GM12878 (cell line): ENCODE results near the gene RNF38. TPM values are rescaled to one million over a fixed set of nuclear protein-coding genes. Genes with fewer than 3 reads are reported as not detected.

ENCODE experiments used
- IKZF2 ChIP-seq, 2 experiments: fragments of 450-650 bp; IDR thresholded peaks; 2 replicates each; pipeline ENCODE4 v1.6.1; 2017; ENCODE audit warnings: mild to moderate bottlenecking in 2 of 2, moderate library complexity in 2 of 2
- RAD21 ChIP-seq: IDR thresholded peaks from 2 replicates; pipeline ENCODE4 v1.6.1; 2011; ENCODE audit warnings: mild to moderate bottlenecking, low read depth, low read length, moderate library complexity; ENCODE audit not compliant: insufficient read depth
- SIN3A ChIP-seq: IDR thresholded peaks from 2 replicates; pipeline ENCODE4 v1.6.1; 2012; ENCODE audit warnings: low read depth, low read length, improper control_type of control experiment
- ZNF217 ChIP-seq: fragments of 450-650 bp; IDR thresholded peaks from 2 replicates; pipeline ENCODE4 v1.6.1; 2017; ENCODE audit warnings: antibody characterized with exemption, mild to moderate bottlenecking
- polyA plus RNA-seq, 11 experiments: library from polyadenylated mRNA; depleted of rRNA in 4 of 11; unstranded in 6 of 11; stranded (reverse) in 5 of 11; fragments of >200 nt; fragmentation: Nextera tagmentation in 4 of 11; fragmentation: Illumina TruSeq in 1 of 11; extraction: Ambion mirVana in 4 of 11; extraction: Trizol in 1 of 11; gene quantifications; 1 replicate in 1 of 11; 2 replicates in 10 of 11; pipeline versions ENCODE4 v1.2.1 to v1.2.3, GENCODE V29; 2011 to 2016; ENCODE audit warnings: inconsistent platforms in 2 of 11, missing spikeins in 2 of 11, low read depth in 1 of 11
- total RNA-seq, 4 experiments: library from RNA; depleted of rRNA in 3 of 4; stranded (reverse); fragments of >200 nt in 3 of 4; fragmentation: Illumina TruSeq in 1 of 4; extraction: Trizol in 1 of 4; gene quantifications; 2 replicates each; pipeline versions ENCODE4 v1.2.1 to v1.2.3, GENCODE V29; 2013 to 2021
- TF ChIP-seq, protein P1 (sequence below): fragments of 450-650 bp; formaldehyde crosslinking; IDR thresholded peaks from 2 replicates; pipeline ENCODE4 v1.4.0; 2022; ENCODE audit warnings: mild to moderate bottlenecking, moderate library complexity
- TF ChIP-seq, protein P2 (sequence below): fragments of 150-350 bp; IDR thresholded peaks from 2 replicates; pipeline ENCODE4 v1.6.1; 2016; ENCODE audit warnings: low read depth, low read length

Gene RNF38
- total and polyA plus RNA-seq, 10 of the 15 experiments (the other 5 are each of a cell fraction or from before 2014, with no cell fraction given), result 5.1 to 34.7 (median 12.7) TPM

DNA sequence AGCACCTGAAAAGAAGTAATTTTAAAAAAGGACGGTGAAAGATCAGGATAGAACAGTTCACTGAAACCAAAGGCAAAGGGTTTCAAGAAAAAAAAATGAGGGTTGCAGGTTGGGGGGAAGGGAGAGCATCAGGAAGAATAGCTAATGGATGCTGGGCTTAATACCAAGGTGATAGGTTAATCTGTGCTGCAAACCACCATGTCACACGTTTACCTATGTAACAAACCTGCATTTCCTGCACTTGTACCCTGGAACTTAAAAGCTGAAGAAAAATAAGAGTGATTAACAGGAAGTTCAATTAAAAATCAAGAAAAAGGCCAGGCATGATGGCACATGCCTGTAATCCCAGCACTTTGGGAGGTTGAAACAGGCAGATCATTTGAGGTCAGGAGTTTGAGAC lies 44.1 kb upstream of the RNF38 start (continued):
- TF ChIP-seq, protein P1, sequence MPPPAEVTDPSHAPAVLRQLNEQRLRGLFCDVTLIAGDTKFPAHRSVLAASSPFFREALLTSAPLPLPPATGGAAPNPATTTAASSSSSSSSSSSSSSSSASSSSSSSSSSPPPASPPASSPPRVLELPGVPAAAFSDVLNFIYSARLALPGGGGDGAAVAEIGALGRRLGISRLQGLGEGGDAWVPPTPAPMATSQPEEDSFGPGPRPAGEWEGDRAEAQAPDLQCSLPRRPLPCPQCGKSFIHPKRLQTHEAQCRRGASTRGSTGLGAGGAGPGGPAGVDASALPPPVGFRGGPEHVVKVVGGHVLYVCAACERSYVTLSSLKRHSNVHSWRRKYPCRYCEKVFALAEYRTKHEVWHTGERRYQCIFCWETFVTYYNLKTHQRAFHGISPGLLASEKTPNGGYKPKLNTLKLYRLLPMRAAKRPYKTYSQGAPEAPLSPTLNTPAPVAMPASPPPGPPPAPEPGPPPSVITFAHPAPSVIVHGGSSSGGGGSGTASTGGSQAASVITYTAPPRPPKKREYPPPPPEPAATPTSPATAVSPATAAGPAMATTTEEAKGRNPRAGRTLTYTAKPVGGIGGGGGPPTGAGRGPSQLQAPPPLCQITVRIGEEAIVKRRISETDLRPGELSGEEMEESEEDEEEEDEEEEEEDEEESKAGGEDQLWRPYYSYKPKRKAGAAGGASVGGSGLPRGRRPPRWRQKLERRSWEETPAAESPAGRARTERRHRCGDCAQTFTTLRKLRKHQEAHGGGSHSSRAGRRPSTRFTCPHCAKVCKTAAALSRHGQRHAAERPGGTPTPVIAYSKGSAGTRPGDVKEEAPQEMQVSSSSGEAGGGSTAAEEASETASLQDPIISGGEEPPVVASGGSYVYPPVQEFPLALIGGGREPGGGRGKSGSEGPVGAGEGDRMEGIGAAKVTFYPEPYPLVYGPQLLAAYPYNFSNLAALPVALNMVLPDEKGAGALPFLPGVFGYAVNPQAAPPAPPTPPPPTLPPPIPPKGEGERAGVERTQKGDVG (CRISPR knock-in tag), result no peak
- TF ChIP-seq RAD21 (no peak), ZNF217 (no peak), SIN3A (no peak), IKZF2 (IDR thresholded peaks at IDR 0.05) (no peak)
- TF ChIP-seq, protein P2, sequence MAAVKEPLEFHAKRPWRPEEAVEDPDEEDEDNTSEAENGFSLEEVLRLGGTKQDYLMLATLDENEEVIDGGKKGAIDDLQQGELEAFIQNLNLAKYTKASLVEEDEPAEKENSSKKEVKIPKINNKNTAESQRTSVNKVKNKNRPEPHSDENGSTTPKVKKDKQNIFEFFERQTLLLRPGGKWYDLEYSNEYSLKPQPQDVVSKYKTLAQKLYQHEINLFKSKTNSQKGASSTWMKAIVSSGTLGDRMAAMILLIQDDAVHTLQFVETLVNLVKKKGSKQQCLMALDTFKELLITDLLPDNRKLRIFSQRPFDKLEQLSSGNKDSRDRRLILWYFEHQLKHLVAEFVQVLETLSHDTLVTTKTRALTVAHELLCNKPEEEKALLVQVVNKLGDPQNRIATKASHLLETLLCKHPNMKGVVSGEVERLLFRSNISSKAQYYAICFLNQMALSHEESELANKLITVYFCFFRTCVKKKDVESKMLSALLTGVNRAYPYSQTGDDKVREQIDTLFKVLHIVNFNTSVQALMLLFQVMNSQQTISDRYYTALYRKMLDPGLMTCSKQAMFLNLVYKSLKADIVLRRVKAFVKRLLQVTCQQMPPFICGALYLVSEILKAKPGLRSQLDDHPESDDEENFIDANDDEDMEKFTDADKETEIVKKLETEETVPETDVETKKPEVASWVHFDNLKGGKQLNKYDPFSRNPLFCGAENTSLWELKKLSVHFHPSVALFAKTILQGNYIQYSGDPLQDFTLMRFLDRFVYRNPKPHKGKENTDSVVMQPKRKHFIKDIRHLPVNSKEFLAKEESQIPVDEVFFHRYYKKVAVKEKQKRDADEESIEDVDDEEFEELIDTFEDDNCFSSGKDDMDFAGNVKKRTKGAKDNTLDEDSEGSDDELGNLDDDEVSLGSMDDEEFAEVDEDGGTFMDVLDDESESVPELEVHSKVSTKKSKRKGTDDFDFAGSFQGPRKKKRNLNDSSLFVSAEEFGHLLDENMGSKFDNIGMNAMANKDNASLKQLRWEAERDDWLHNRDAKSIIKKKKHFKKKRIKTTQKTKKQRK, result no peak
